Endothelial cell (in vitro differentiated cells): ENCODE measurements around the gene GALNT16. TPM values are rescaled to one million over a fixed set of nuclear protein-coding genes. Genes with fewer than 3 reads are reported as not detected.

Experiments used
- DNase-seq: peaks from one replicate; pipeline ENCODE4 v3.0.0; 2021; ENCODE audit warnings: low spot score
- H3K27ac Mint-ChIP-seq: one replicate; pipeline ENCODE4 v1.8.0; 2021; ENCODE audit warnings: mixed read lengths, inconsistent platforms; ENCODE audit not compliant: unreplicated experiment
- H3K27me3 Mint-ChIP-seq: one replicate; pipeline ENCODE4 v1.8.0; 2021; ENCODE audit warnings: mild to moderate bottlenecking, moderate library complexity, mixed read lengths, inconsistent platforms; ENCODE audit not compliant: unreplicated experiment
- H3K36me3 Mint-ChIP-seq: one replicate; pipeline ENCODE4 v1.8.0; 2021; ENCODE audit warnings: mild to moderate bottlenecking, low read depth, mixed read lengths, inconsistent platforms; ENCODE audit not compliant: unreplicated experiment
- H3K4me1 Mint-ChIP-seq: one replicate; pipeline ENCODE4 v1.8.0; 2021; ENCODE audit warnings: mild to moderate bottlenecking, mixed read lengths, inconsistent platforms; ENCODE audit not compliant: unreplicated experiment
- H3K4me3 Mint-ChIP-seq: one replicate; pipeline ENCODE4 v1.8.0; 2021; ENCODE audit warnings: mild to moderate bottlenecking, mixed read lengths, inconsistent platforms; ENCODE audit not compliant: unreplicated experiment
- H3K9me3 Mint-ChIP-seq: one replicate; pipeline ENCODE4 v1.8.0; 2021; ENCODE audit warnings: mixed read lengths, inconsistent platforms; ENCODE audit not compliant: unreplicated experiment
- total RNA-seq: library from RNA; stranded (reverse); fragmentation: NEBNext Ultra II Directional; extraction: Animal tissue kit (Norgen Biotek cat#: 25700); gene quantifications from one replicate; pipeline ENCODE4 v1.2.1, GENCODE V29; 2021; ENCODE audit not compliant: unreplicated experiment
- TF ChIP-seq, protein P1 (sequence below): fragments of 200-600 bp; sonication (generic); IDR thresholded peaks from one replicate; pipeline ENCODE4 v1.5.0; 2021; ENCODE audit warnings: antibody characterized with exemption; ENCODE audit not compliant: unreplicated experiment

GALNT16 gene
- total RNA-seq, 1 donor from 2014 or later = 2.8 TPM

DNA sequence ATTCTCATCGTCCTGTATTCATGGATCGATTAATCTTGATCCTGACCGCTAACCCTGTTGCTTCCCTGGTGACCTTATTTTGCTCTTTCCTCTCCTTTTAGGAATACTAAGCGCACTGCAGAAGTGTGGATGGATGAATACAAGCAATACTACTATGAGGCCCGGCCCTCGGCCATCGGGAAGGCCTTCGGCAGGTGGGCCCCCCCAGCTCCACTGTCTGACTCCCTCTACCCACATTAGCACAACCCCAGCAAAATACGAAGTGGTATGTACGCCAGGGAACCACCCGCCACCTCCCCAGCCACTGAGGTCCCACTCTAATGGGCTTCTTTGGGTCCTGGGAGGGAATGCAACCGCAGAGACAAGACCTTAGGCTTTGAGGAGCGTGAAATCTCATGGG lies 79.5 kb downstream of the GALNT16 start:
- TF ChIP-seq, protein P1, sequence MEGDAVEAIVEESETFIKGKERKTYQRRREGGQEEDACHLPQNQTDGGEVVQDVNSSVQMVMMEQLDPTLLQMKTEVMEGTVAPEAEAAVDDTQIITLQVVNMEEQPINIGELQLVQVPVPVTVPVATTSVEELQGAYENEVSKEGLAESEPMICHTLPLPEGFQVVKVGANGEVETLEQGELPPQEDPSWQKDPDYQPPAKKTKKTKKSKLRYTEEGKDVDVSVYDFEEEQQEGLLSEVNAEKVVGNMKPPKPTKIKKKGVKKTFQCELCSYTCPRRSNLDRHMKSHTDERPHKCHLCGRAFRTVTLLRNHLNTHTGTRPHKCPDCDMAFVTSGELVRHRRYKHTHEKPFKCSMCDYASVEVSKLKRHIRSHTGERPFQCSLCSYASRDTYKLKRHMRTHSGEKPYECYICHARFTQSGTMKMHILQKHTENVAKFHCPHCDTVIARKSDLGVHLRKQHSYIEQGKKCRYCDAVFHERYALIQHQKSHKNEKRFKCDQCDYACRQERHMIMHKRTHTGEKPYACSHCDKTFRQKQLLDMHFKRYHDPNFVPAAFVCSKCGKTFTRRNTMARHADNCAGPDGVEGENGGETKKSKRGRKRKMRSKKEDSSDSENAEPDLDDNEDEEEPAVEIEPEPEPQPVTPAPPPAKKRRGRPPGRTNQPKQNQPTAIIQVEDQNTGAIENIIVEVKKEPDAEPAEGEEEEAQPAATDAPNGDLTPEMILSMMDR = no peak
- no peak for DNase-seq
- no peak overlapping the region for H3K4me3 Mint-ChIP-seq
- no peaks in the 10 kb centered on the region for H3K9me3 Mint-ChIP-seq
- no peaks in the 10 kb centered on the region for H3K4me1 Mint-ChIP-seq
- H3K27me3 Mint-ChIP-seq = peaks cover 5% of the 10 kb centered on the region
- H3K27ac Mint-ChIP-seq = no peak overlapping the region
- H3K36me3 Mint-ChIP-seq = peaks cover 7% of the 10 kb centered on the region

DNA sequence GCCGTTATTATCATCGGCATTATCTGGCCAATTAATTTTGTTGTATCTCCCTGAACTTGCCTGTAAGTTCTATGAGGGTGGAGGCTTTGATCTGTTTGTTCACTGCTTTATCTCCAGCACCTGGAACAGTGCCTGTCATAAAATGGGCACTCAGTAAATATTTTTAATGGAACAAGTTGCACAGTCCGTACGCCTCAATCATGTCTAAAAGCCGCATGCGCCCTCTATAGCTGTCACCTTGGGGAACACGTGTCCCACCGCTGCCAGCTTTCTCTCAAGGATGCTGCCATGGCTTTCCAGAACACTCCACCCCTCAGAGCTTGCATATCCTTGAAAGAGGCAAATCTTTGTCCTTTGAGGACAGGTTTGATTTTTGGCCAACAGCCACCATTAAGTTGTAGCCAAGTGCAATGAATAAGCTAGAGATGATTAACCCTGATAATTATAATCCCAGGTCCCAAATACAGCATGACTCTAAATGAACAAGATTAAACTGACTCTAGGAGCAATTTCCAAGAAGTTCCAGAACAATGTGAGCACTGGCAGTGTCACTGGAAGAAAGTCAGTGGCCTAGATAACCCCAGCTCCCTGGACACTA lies 83.1 kb downstream of the GALNT16 start:
- H3K4me3 Mint-ChIP-seq = no peak overlapping the region
- peaks cover 7% of the 10 kb centered on the region for H3K36me3 Mint-ChIP-seq
- H3K4me1 Mint-ChIP-seq = no peaks in the 10 kb centered on the region
- H3K27ac Mint-ChIP-seq = no peak overlapping the region
- TF ChIP-seq, protein P1 = no peak
- no peak for DNase-seq
- no peaks in the 10 kb centered on the region for H3K9me3 Mint-ChIP-seq
- peaks cover 9% of the 10 kb centered on the region for H3K27me3 Mint-ChIP-seq

DNA sequence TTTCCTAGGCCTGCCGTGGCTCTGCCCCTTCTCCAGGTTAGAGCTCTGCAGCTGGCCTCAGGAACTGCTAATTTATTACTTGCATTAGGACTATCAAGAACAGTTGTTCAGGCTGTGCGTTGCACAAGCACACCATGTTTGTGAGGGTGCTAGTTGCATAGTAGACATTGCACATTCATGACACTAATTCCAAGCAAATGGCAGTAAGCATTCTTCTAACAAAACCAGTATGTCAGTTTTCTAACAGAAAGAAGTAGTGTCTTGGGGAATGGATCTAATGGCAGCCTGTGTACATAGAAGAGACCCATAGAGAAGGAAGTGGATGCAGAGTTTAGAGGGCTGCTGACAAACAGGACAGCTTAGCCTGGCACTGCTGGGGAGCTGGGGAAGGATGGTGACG lies 84.2 kb downstream of the GALNT16 start:
- TF ChIP-seq, protein P1 = no peak
- no peak for DNase-seq
- Mint-ChIP-seq H3K27ac (no peak overlapping the region), H3K36me3 (peaks cover 7% of the 10 kb centered on the region), H3K4me1 (no peaks in the 10 kb centered on the region), H3K4me3 (no peak overlapping the region), H3K27me3 (peaks cover 7% of the 10 kb centered on the region), H3K9me3 (no peaks in the 10 kb centered on the region)

DNA sequence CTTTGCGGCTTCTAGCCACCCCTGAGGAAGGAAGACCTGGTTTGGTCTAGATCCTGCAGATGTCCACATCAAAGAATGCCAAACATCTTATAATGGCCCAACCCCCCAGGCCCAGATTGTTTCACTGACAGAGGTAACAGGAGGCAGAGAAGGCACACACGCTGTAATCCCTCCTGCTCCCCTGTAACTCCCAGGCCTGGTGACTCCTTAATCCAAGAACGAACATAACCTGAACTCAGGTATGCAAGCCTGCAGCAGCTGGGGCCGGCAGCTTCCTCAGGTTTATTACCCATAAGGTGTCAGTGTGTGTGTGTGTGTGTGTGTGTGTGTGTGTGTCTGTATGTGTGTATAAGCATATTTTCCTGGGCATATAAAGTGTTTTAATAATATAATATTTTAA lies 85.4 kb downstream of the GALNT16 start:
- no peaks in the 10 kb centered on the region for H3K9me3 Mint-ChIP-seq
- H3K36me3 Mint-ChIP-seq = no peaks in the 10 kb centered on the region
- no peak overlapping the region for H3K4me3 Mint-ChIP-seq
- no peak for DNase-seq
- H3K27ac Mint-ChIP-seq = no peak overlapping the region
- TF ChIP-seq, protein P1 = no peak
- H3K27me3 Mint-ChIP-seq = peaks cover 7% of the 10 kb centered on the region
- no peaks in the 10 kb centered on the region for H3K4me1 Mint-ChIP-seq

DNA sequence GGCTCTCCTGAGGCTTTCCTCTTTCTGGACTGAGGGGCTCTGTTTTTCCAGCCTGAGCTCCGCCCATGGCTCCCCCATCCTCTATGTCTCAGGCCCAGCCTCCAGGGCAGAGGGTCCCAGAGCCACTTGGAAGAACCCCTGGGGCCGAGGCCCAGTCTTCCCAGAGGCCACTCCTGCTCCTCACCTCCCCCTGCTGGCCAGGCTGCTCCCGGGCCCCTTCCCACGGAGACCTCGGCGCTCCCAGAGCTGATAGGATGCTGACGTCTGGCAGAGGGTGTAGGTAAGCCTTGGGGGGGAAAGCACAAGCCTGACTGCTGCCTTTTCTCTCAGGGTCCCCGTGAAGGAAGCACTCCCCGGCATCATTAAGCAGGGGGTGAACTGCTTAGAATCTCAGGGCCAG lies 86.8 kb downstream of the GALNT16 start:
- peaks cover 7% of the 10 kb centered on the region for H3K27me3 Mint-ChIP-seq
- TF ChIP-seq, protein P1 = peak; percentile 67
- no peak overlapping the region for H3K27ac Mint-ChIP-seq
- no peaks in the 10 kb centered on the region for H3K36me3 Mint-ChIP-seq
- H3K4me1 Mint-ChIP-seq = no peaks in the 10 kb centered on the region
- no peaks in the 10 kb centered on the region for H3K9me3 Mint-ChIP-seq
- no peak overlapping the region for H3K4me3 Mint-ChIP-seq
- DNase-seq = peak; percentile 81
